Cardiac muscle cell (in vitro differentiated cells and primary cell): ENCODE results near the gene KLK5. TPM values are rescaled to one million over a fixed set of nuclear protein-coding genes. Genes with fewer than 3 reads are reported as not detected.

Source experiments
- DNase-seq, 2 donors: peaks; one replicate each; pipeline versions ENCODE4 v3.0.0 to v3.0.0-alpha.2; 2010 to 2017; ENCODE audit warnings: low read depth in 1 of 2, low spot score in 1 of 2
- H3K27ac ChIP-seq: fragments of 200-600 bp; sonication (generic); 2 replicates; pipeline ENCODE4 v1.5.1; 2016
- H3K27me3 ChIP-seq: fragments of 200-600 bp; sonication (generic); 2 replicates; pipeline ENCODE4 v1.6.0; 2016; ENCODE audit warnings: control low read depth
- H3K36me3 ChIP-seq: fragments of 200-600 bp; sonication (generic); 2 replicates; pipeline ENCODE4 v1.5.1; 2016; ENCODE audit warnings: control low read depth
- H3K4me1 ChIP-seq: fragments of 200-600 bp; sonication (generic); 2 replicates; pipeline ENCODE4 v1.8.1; 2017; ENCODE audit warnings: low read depth, mild to moderate bottlenecking, mixed run types
- H3K4me3 ChIP-seq: fragments of 200-600 bp; sonication (generic); 2 replicates; pipeline ENCODE4 v1.5.1; 2016; ENCODE audit warnings: mild to moderate bottlenecking
- H3K9me3 ChIP-seq: fragments of 200-600 bp; sonication (generic); 2 replicates; pipeline ENCODE4 v1.5.1; 2017; ENCODE audit warnings: low read depth, mild to moderate bottlenecking, control low read depth
- polyA plus RNA-seq: library from polyadenylated mRNA; unstranded; fragments of >200 nt; fragmentation: Nextera tagmentation; extraction: Ambion mirVana; gene quantifications from 2 replicates; pipeline ENCODE4 v1.2.1, GENCODE V29; 2016
- total RNA-seq: library from RNA; depleted of rRNA; stranded (reverse); fragments of >200 nt; gene quantifications from 2 replicates; pipeline ENCODE4 v1.2.3, GENCODE V29; 2016
- TF ChIP-seq, protein P1 (sequence below): IDR thresholded peaks from 2 replicates; pipeline ENCODE4 v1.5.1; 2012; ENCODE audit warnings: low read depth, mild to moderate bottlenecking, low read length

KLK5 gene
- total and polyA plus RNA-seq, 2 experiments from 2014 or later: not detected

- TF ChIP-seq, protein P1, sequence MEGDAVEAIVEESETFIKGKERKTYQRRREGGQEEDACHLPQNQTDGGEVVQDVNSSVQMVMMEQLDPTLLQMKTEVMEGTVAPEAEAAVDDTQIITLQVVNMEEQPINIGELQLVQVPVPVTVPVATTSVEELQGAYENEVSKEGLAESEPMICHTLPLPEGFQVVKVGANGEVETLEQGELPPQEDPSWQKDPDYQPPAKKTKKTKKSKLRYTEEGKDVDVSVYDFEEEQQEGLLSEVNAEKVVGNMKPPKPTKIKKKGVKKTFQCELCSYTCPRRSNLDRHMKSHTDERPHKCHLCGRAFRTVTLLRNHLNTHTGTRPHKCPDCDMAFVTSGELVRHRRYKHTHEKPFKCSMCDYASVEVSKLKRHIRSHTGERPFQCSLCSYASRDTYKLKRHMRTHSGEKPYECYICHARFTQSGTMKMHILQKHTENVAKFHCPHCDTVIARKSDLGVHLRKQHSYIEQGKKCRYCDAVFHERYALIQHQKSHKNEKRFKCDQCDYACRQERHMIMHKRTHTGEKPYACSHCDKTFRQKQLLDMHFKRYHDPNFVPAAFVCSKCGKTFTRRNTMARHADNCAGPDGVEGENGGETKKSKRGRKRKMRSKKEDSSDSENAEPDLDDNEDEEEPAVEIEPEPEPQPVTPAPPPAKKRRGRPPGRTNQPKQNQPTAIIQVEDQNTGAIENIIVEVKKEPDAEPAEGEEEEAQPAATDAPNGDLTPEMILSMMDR: no peak
- no peaks in the 10 kb centered on the region for H3K9me3 ChIP-seq
- H3K36me3 ChIP-seq: no peaks in the 10 kb centered on the region
- no peak overlapping the region for H3K27ac ChIP-seq
- no peak overlapping the region for H3K4me3 ChIP-seq
- no peaks in the 10 kb centered on the region for H3K27me3 ChIP-seq
- peak in 1 of 2 donors; percentile 21 for DNase-seq
- H3K4me1 ChIP-seq: no peaks in the 10 kb centered on the region
These were observed 16.0 kb upstream of the KLK5 start for GRCh38 chr19:50968716-50969412.

DNA sequence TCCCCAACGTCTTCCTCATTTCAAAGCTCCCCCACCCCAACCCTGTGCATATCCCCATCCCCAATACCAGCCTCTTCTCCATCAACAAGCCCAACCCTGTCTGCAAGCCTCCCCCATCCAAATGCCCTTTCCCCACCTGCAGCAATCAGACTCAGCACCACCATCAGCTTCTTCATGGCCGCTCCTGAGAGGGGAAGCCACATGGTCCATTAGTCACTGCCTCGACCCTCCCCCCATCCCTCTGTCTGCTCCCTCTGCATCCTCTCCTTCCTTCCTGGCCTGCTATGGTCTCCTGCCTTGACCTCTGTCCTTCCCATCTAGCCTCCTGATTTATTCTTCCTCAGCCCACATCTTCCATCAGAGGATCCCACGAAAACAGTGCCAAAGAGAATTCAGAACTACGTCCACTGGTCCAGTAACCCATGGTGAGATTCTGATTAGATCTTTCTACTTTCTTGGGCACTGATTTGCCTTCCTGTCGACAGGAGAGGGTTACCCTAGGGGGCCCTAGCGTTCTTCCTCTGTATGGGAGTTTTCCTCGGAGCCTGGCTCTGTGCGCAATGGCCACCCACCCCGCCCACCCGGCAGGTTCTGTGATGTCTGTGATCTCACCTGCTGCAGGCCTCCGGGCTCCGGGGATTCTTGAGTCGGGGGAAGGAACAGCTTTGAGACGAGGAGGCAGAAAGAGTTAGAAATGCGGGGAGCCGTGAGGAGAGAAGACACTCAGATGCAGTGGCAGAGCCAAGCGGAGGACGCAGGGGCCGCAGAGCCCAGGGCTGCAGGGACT lies 15.3 kb upstream of the KLK5 start:
- DNase-seq: no peak
- H3K27ac ChIP-seq: no peak overlapping the region
- no peaks in the 10 kb centered on the region for H3K27me3 ChIP-seq
- TF ChIP-seq, protein P1: no peak
- H3K4me1 ChIP-seq: no peaks in the 10 kb centered on the region
- H3K9me3 ChIP-seq: no peaks in the 10 kb centered on the region
- H3K36me3 ChIP-seq: no peaks in the 10 kb centered on the region
- no peak overlapping the region for H3K4me3 ChIP-seq

DNA sequence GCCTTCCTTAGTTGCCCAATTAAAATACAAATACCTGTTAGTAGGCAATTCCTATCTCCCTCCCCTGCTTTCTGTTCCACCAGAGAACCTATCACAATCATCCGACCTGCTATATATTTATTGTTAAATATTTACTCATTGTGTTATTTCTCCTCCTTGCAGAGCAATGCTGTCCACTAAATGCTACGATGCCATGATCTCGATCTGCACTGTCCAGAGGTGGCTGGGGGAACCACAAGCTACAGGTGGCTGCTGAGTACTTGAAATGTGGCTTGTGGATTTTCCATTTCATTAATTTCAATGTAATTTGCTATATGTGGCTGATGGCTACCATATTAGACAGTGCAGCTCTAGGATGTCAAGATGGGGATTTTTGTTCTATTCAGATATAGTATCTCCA lies 11.4 kb upstream of the KLK5 start:
- Histone ChIP-seq H3K27ac (no peak overlapping the region), H3K4me1 (no peaks in the 10 kb centered on the region), H3K36me3 (no peaks in the 10 kb centered on the region), H3K27me3 (no peaks in the 10 kb centered on the region), H3K9me3 (no peaks in the 10 kb centered on the region), H3K4me3 (no peak overlapping the region)
- DNase-seq: no peak
- TF ChIP-seq, protein P1: no peak

DNA sequence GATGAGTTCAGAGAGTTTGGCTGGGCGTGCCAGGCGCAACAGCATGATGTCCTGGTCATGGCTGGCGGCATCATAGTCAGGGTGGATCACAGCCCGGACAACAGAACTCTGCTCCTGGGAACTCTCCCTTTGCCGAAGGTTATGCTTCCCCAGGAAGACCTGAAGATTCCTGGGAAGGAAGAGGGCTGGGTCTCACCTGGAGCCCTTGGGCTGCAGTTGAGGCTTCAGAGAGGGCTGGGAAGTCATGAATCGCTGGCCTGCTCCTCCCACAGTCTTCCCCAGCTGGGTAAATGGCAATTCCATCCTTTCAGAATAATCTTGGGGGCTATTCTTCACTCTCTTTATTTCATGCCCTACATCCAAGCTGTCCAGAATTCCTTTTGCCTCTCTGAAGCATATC lies 10.5 kb upstream of the KLK5 start:
- no peak overlapping the region for H3K27ac ChIP-seq
- H3K27me3 ChIP-seq: peaks cover 3% of the 10 kb centered on the region
- TF ChIP-seq, protein P1: no peak
- no peaks in the 10 kb centered on the region for H3K9me3 ChIP-seq
- no peaks in the 10 kb centered on the region for H3K36me3 ChIP-seq
- no peaks in the 10 kb centered on the region for H3K4me1 ChIP-seq
- no peak overlapping the region for H3K4me3 ChIP-seq
- DNase-seq: no peak

- no peaks in the 10 kb centered on the region for H3K9me3 ChIP-seq
- no peaks in the 10 kb centered on the region for H3K4me1 ChIP-seq
- H3K4me3 ChIP-seq: no peak overlapping the region
- TF ChIP-seq, protein P1: no peak
- no peaks in the 10 kb centered on the region for H3K36me3 ChIP-seq
- H3K27me3 ChIP-seq: peaks cover 3% of the 10 kb centered on the region
- no peak for DNase-seq
- no peak overlapping the region for H3K27ac ChIP-seq
These were observed 9.4 kb upstream of the KLK5 start for GRCh38 chr19:50962245-50962644.
